ENCODE measurements around the gene TRIM27.
A peak's percentile ranks its signal among the peaks of the same experiment; 100 is the strongest.

The TRIM27 gene

GRCh38 chr6:28895131-28895812, 28.5 kb downstream of the TRIM27 start:
- Histone ChIP-seq H3K36me3 (ENCODE audit: insufficient read depth) (no peaks in the 10 kb centered on the region), H2AFZ (ENCODE audit: low read depth) (peak overlapping the region; percentile 65), H3K9ac (peak overlapping the region; percentile 92), H3K4me1 (ENCODE audit: low read depth, poor library complexity, severe bottlenecking) (peaks cover 16% of the 10 kb centered on the region), H3K27me3 (ENCODE audit: insufficient read depth, low read depth) (no peaks in the 10 kb centered on the region), H3K79me2 (ENCODE audit: insufficient read depth, low read depth) (no peaks in the 10 kb centered on the region), H3K4me2 (peak overlapping the region; percentile 51), H4K20me1 (ENCODE audit: insufficient read depth) (no peaks in the 10 kb centered on the region), H3K27ac (peak overlapping the region; percentile 95), H3K4me3 (IDR thresholded peaks at IDR 0.05; ENCODE audit: insufficient read depth, low read depth, low read length) (no peak overlapping the region)
- TF ChIP-seq CTCF (conservative IDR thresholded peaks at IDR 0.05; ENCODE audit: low read depth, low read length), result no peak

- Histone ChIP-seq H2AFZ (ENCODE audit: low read depth) (no peak overlapping the region), H3K27ac (no peak overlapping the region), H3K36me3 (ENCODE audit: insufficient read depth) (no peaks in the 10 kb centered on the region), H4K20me1 (ENCODE audit: insufficient read depth) (no peaks in the 10 kb centered on the region), H3K4me3 (IDR thresholded peaks at IDR 0.05; ENCODE audit: insufficient read depth, low read depth, low read length) (no peak overlapping the region), H3K4me1 (ENCODE audit: low read depth, poor library complexity, severe bottlenecking) (peaks cover 12% of the 10 kb centered on the region), H3K9ac (no peak overlapping the region), H3K79me2 (ENCODE audit: insufficient read depth, low read depth) (no peaks in the 10 kb centered on the region), H3K4me2 (no peak overlapping the region), H3K27me3 (ENCODE audit: insufficient read depth, low read depth) (no peaks in the 10 kb centered on the region)
- no peak for TF ChIP-seq CTCF (conservative IDR thresholded peaks at IDR 0.05; ENCODE audit: low read depth, low read length)
These were observed 30.5 kb downstream of the TRIM27 start for GRCh38 chr6:28893172-28893799.

GRCh38 chr6:28892525-28892924, 31.3 kb downstream of the TRIM27 start:
- Histone ChIP-seq H3K4me1 (ENCODE audit: low read depth, poor library complexity, severe bottlenecking) (peaks cover 6% of the 10 kb centered on the region), H3K79me2 (ENCODE audit: insufficient read depth, low read depth) (no peaks in the 10 kb centered on the region), H3K27me3 (ENCODE audit: insufficient read depth, low read depth) (no peaks in the 10 kb centered on the region), H3K9ac (no peak overlapping the region), H2AFZ (ENCODE audit: low read depth) (no peak overlapping the region), H3K36me3 (ENCODE audit: insufficient read depth) (no peaks in the 10 kb centered on the region), H3K4me2 (no peak overlapping the region), H4K20me1 (ENCODE audit: insufficient read depth) (no peaks in the 10 kb centered on the region), H3K4me3 (IDR thresholded peaks at IDR 0.05; ENCODE audit: insufficient read depth, low read depth, low read length) (no peak overlapping the region), H3K27ac (no peak overlapping the region)
- TF ChIP-seq CTCF (conservative IDR thresholded peaks at IDR 0.05; ENCODE audit: low read depth, low read length), result no peak

GRCh38 chr6:28887796-28888496, 35.8 kb downstream of the TRIM27 start:
- Histone ChIP-seq H4K20me1 (ENCODE audit: insufficient read depth) (no peaks in the 10 kb centered on the region), H2AFZ (ENCODE audit: low read depth) (no peak overlapping the region), H3K79me2 (ENCODE audit: insufficient read depth, low read depth) (no peaks in the 10 kb centered on the region), H3K27ac (no peak overlapping the region), H3K4me2 (no peak overlapping the region), H3K4me3 (IDR thresholded peaks at IDR 0.05; ENCODE audit: insufficient read depth, low read depth, low read length) (no peak overlapping the region), H3K4me1 (ENCODE audit: low read depth, poor library complexity, severe bottlenecking) (peaks cover 15% of the 10 kb centered on the region), H3K27me3 (ENCODE audit: insufficient read depth, low read depth) (no peaks in the 10 kb centered on the region), H3K36me3 (ENCODE audit: insufficient read depth) (no peaks in the 10 kb centered on the region), H3K9ac (no peak overlapping the region)
- TF ChIP-seq CTCF (conservative IDR thresholded peaks at IDR 0.05; ENCODE audit: low read depth, low read length), result no peak

Measured in KMS-11 (cell line).